Measurements from ENCODE around the gene CYP4A22. TPM values are rescaled to one million over a fixed set of nuclear protein-coding genes. Genes with fewer than 3 reads are reported as not detected.
"Not testable (repeated sequence)": the region's sequence is repeated elsewhere in the genome, so short reads cannot be mapped to it uniquely, and the experiment has no call there.

CYP4A22 gene
- total RNA-seq, 4 donors from 2014 or later = 0.21 TPM; not detected in 3

- Histone ChIP-seq H3K4me1 (no peaks in the 10 kb centered on the region), H3K9me3 (no peaks in the 10 kb centered on the region), H3K27ac (no peak overlapping the region), H3K36me3 (no peaks in the 10 kb centered on the region), H3K4me3 (no peak overlapping the region), H3K27me3 (no peaks in the 10 kb centered on the region)
- intact Hi-C loops (cut with DNase I; ENCODE audit: low total_unique reads) = no loop called here
- TF ChIP-seq POLR2A (IDR thresholded peaks at IDR 0.05) = no peak
- TF ChIP-seq, protein P1, sequence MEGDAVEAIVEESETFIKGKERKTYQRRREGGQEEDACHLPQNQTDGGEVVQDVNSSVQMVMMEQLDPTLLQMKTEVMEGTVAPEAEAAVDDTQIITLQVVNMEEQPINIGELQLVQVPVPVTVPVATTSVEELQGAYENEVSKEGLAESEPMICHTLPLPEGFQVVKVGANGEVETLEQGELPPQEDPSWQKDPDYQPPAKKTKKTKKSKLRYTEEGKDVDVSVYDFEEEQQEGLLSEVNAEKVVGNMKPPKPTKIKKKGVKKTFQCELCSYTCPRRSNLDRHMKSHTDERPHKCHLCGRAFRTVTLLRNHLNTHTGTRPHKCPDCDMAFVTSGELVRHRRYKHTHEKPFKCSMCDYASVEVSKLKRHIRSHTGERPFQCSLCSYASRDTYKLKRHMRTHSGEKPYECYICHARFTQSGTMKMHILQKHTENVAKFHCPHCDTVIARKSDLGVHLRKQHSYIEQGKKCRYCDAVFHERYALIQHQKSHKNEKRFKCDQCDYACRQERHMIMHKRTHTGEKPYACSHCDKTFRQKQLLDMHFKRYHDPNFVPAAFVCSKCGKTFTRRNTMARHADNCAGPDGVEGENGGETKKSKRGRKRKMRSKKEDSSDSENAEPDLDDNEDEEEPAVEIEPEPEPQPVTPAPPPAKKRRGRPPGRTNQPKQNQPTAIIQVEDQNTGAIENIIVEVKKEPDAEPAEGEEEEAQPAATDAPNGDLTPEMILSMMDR (IDR thresholded peaks at IDR 0.05) = no peak
- DNase-seq = no peak
These were observed 24.1 kb upstream of the CYP4A22 start for GRCh38 chr1:47113178-47113577.

- H3K36me3 ChIP-seq; DNase-seq; H3K27ac ChIP-seq; H3K4me3 ChIP-seq; H3K9me3 ChIP-seq; H3K27me3 ChIP-seq; intact Hi-C loops (cut with DNase I; ENCODE audit: low total_unique reads); H3K4me1 ChIP-seq: not testable (repeated sequence)
These were observed 16.2 kb upstream of the CYP4A22 start for GRCh38 chr1:47121039-47121438.

- H3K36me3 ChIP-seq; intact Hi-C loops (cut with DNase I; ENCODE audit: low total_unique reads); H3K4me3 ChIP-seq; H3K4me1 ChIP-seq; H3K9me3 ChIP-seq; DNase-seq; H3K27ac ChIP-seq; H3K27me3 ChIP-seq: not testable (repeated sequence)
These were observed 12.4 kb upstream of the CYP4A22 start for GRCh38 chr1:47124834-47125233.

- H3K9me3 ChIP-seq; H3K36me3 ChIP-seq; H3K4me3 ChIP-seq; intact Hi-C loops (cut with DNase I; ENCODE audit: low total_unique reads); H3K27ac ChIP-seq; H3K27me3 ChIP-seq; DNase-seq; H3K4me1 ChIP-seq: not testable (repeated sequence)
These were observed 10.2 kb upstream of the CYP4A22 start for GRCh38 chr1:47126997-47127396.

- no peaks in the 10 kb centered on the region for H3K27me3 ChIP-seq
- DNase-seq = no peak
- H3K9me3 ChIP-seq = no peaks in the 10 kb centered on the region
These were observed 9.0 kb upstream of the CYP4A22 start for GRCh38 chr1:47128221-47128620.

DNA sequence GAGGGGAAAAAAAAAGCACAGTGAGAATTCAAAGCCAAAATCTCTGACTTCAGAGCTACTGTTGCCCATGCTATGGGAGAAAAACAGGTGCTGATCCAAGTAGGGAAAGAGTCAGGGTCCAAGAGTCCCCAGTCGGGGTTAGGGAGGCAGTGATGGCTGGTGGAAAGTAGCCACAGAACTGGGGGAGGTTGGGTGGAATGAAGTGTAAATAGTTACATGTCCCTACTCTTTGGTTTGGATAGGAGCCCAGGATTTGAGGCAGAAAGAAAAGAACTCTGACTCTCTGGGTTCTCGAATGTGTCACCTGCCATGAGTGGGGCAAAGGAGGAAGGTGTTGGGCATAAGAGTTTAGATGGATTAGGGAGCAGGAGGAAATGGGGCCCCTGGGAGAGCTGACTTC lies 8.4 kb upstream of the CYP4A22 start:
- H3K4me3 ChIP-seq; H3K9me3 ChIP-seq; H3K4me1 ChIP-seq; H3K36me3 ChIP-seq; intact Hi-C loops (cut with DNase I; ENCODE audit: low total_unique reads); DNase-seq; H3K27me3 ChIP-seq; H3K27ac ChIP-seq: not testable (repeated sequence)

More at GRCh38 chr1:47128221-47128620, 9.0 kb upstream of the CYP4A22 start:
- intact Hi-C loops (cut with DNase I; ENCODE audit: low total_unique reads) = no loop called here
- Histone ChIP-seq H3K27ac (no peak overlapping the region), H3K36me3 (no peaks in the 10 kb centered on the region), H3K4me3 (no peak overlapping the region), H3K4me1 (no peaks in the 10 kb centered on the region)
- no peak for TF ChIP-seq POLR2A (IDR thresholded peaks at IDR 0.05)
- TF ChIP-seq, protein P1 (IDR thresholded peaks at IDR 0.05) = no peak

GRCh38 chr1:47129489-47130230 lies 7.6 kb upstream of the CYP4A22 start:
- H3K27ac ChIP-seq; H3K27me3 ChIP-seq; H3K36me3 ChIP-seq; H3K4me1 ChIP-seq; H3K9me3 ChIP-seq; H3K4me3 ChIP-seq; intact Hi-C loops (cut with DNase I; ENCODE audit: low total_unique reads); DNase-seq: not testable (repeated sequence)

- intact Hi-C loops (cut with DNase I; ENCODE audit: low total_unique reads); H3K27ac ChIP-seq; H3K36me3 ChIP-seq; H3K27me3 ChIP-seq; DNase-seq; H3K4me3 ChIP-seq; H3K4me1 ChIP-seq; H3K9me3 ChIP-seq: not testable (repeated sequence)
These were observed 4.6 kb upstream of the CYP4A22 start for GRCh38 chr1:47132665-47133064.
